Measurements from ENCODE around the gene LAG3. TPM values are rescaled to one million over a fixed set of nuclear protein-coding genes. Genes with fewer than 3 reads are reported as not detected.

LAG3 gene
- total RNA-seq, 1 donor from 2014 or later: 3.4 TPM

GRCh38 chr12:6752167-6752920, 20.0 kb upstream of the LAG3 start:
- ATAC-seq (peak; percentile 2), DNase-seq (ENCODE audit: low spot score) (peak; percentile 78)
- intact Hi-C loops (cut with DNase I): loop anchor here (10.0 kb wide), 1 partner anchor 72 kb away; the partner anchor contains the start of genes GPR162 and P3H3

GRCh38 chr12:6752921-6753771, 19.2 kb upstream of the LAG3 start, which contains the start of gene MLF2:
TSS of gene MLF2 (minus strand) at chr12:6753141. CDS start at chr12:6752334, 807 bp downstream.
- peak; percentile 97 for ATAC-seq
- intact Hi-C loops (cut with DNase I): loop anchor here (10.0 kb wide), 1 partner anchor 72 kb away; the partner anchor contains the start of genes GPR162 and P3H3

GRCh38 chr12:6753772-6754356, 18.5 kb upstream of the LAG3 start:
- ATAC-seq: peak; percentile 18
- intact Hi-C loops (cut with DNase I): loop anchor here (10.0 kb wide), 1 partner anchor 71 kb away; the partner anchor contains the start of genes GPR162 and P3H3
- no peak for DNase-seq (ENCODE audit: low spot score)

More at GRCh38 chr12:6752921-6753771, 19.2 kb upstream of the LAG3 start, which contains the start of gene MLF2:
- DNase-seq (ENCODE audit: low spot score): peak; percentile 99

GRCh38 chr12:6754411-6754810, 17.9 kb upstream of the LAG3 start:
- DNase-seq (ENCODE audit: low spot score) (no peak), ATAC-seq (no peak)
- intact Hi-C loops (cut with DNase I): loop anchor here (10.0 kb wide), 1 partner anchor 70 kb away; the partner anchor contains the start of genes GPR162 and P3H3

GRCh38 chr12:6757028-6757690, 15.2 kb upstream of the LAG3 start:
- DNase-seq (ENCODE audit: low spot score) (no peak), ATAC-seq (no peak)
- intact Hi-C loops (cut with DNase I): loop anchor here (10.0 kb wide), 1 partner anchor 68 kb away; the partner anchor contains the start of genes GPR162 and P3H3

GRCh38 chr12:6758506-6759095, 13.7 kb upstream of the LAG3 start:
- no peak for ATAC-seq
- intact Hi-C loops (cut with DNase I): loop anchor here (10.0 kb wide), 1 partner anchor 66 kb away; the partner anchor contains the start of genes GPR162 and P3H3

GRCh38 chr12:6759741-6760140, 12.6 kb upstream of the LAG3 start:
- ATAC-seq: no peak
- no peak for DNase-seq (ENCODE audit: low spot score)
- intact Hi-C loops (cut with DNase I): loop anchor here (10.0 kb wide), 1 partner anchor 65 kb away; the partner anchor contains the start of genes GPR162 and P3H3

More at GRCh38 chr12:6758506-6759095, 13.7 kb upstream of the LAG3 start:
- no peak for DNase-seq (ENCODE audit: low spot score)

GRCh38 chr12:6763380-6763779, 8.9 kb upstream of the LAG3 start:
- no peak for ATAC-seq
- no peak for DNase-seq (ENCODE audit: low spot score)
- intact Hi-C loops (cut with DNase I): no loop called here

- ATAC-seq: peak; percentile 90
Measured at GRCh38 chr12:6764011-6764828, 8.1 kb upstream of the LAG3 start.

GRCh38 chr12:6765048-6765633, 7.2 kb upstream of the LAG3 start:
- intact Hi-C loops (cut with DNase I): no loop called here

More at GRCh38 chr12:6764011-6764828, 8.1 kb upstream of the LAG3 start:
- peak; percentile 95 for DNase-seq (ENCODE audit: low spot score)
- intact Hi-C loops (cut with DNase I): no loop called here

GRCh38 chr12:6765634-6766581, 6.4 kb upstream of the LAG3 start, which contains the start of gene PTMS:
TSS of gene PTMS (plus strand) at chr12:6766363. CDS start at chr12:6766706, 343 bp downstream.
- ATAC-seq (peak; percentile 70), DNase-seq (ENCODE audit: low spot score) (peak; percentile 91)
- intact Hi-C loops (cut with DNase I): no loop called here

More at GRCh38 chr12:6765048-6765633, 7.2 kb upstream of the LAG3 start:
- ATAC-seq: no peak
- DNase-seq (ENCODE audit: low spot score): no peak

GRCh38 chr12:6766651-6767349, 5.5 kb upstream of the LAG3 start:
- intact Hi-C loops (cut with DNase I): no loop called here
- ATAC-seq (peak; percentile 52), DNase-seq (ENCODE audit: low spot score) (peak; percentile 91)

GRCh38 chr12:6767353-6768319, 4.7 kb upstream of the LAG3 start:
- ATAC-seq (no peak), DNase-seq (ENCODE audit: low spot score) (no peak)
- intact Hi-C loops (cut with DNase I): no loop called here

GRCh38 chr12:6768437-6768914, 3.8 kb upstream of the LAG3 start:
- intact Hi-C loops (cut with DNase I): no loop called here
- ATAC-seq: no peak
- no peak for DNase-seq (ENCODE audit: low spot score)

Measured in sciatic nerve (tissue), 2 donors.